Activated CD4-positive, alpha-beta T cell treated with anti-CD3 and anti-CD28 coated beads, Interleukin-2, amount 10 ng/mL, durations not matched to agents 7 days and 5 days (primary cell): ENCODE measurements around the gene PTPRU. TPM values are rescaled to one million over a fixed set of nuclear protein-coding genes. Genes with fewer than 3 reads are reported as not detected.
"Not testable (repeated sequence)": the region's sequence is repeated elsewhere in the genome, so short reads cannot be mapped to it uniquely, and the experiment has no call there.

Source experiments
- CTCF ChIA-PET: fragments of 350-600 bp; sonication (Branson Sonifier 250); formaldehyde crosslinking; loops from one replicate; lab custom pipeline; 2021; ENCODE audit warnings: antibody characterized with exemption; lab: Charles Lee
- POLR2A ChIA-PET: fragments of 350-600 bp; sonication (Branson Sonifier 250); formaldehyde crosslinking; loops from one replicate; lab custom pipeline; 2021; ENCODE audit warnings: antibody characterized with exemption; lab: Charles Lee
- DNase-seq: peaks from one replicate; pipeline ENCODE4 v3.0.0-alpha.2; 2020
- H3K27ac Mint-ChIP-seq: one replicate; pipeline ENCODE4 v1.8.0; 2021; ENCODE audit warnings: mild to moderate bottlenecking, moderate library complexity, mixed read lengths
- H3K27me3 Mint-ChIP-seq: one replicate; pipeline ENCODE4 v1.8.0; 2021; ENCODE audit warnings: mixed read lengths
- H3K36me3 Mint-ChIP-seq: one replicate; pipeline ENCODE4 v1.8.0; 2021; ENCODE audit warnings: low read depth, mixed read lengths
- H3K4me1 Mint-ChIP-seq: one replicate; pipeline ENCODE4 v1.8.0; 2021; ENCODE audit warnings: mixed read lengths
- H3K4me3 Mint-ChIP-seq: one replicate; pipeline ENCODE4 v1.8.0; 2021; ENCODE audit warnings: mild to moderate bottlenecking, moderate library complexity, mixed read lengths
- H3K9me3 Mint-ChIP-seq: one replicate; pipeline ENCODE4 v1.8.0; 2021; ENCODE audit warnings: mixed read lengths
- total RNA-seq, 2 experiments: library from RNA; stranded (reverse); gene quantifications; one replicate each; pipeline ENCODE4 v1.2.3, GENCODE V29; 2021

The PTPRU gene
- total RNA-seq, 2 experiments from 2014 or later: 0.22 to 0.31 TPM

GRCh38 chr1:29202584-29203340 lies 33.6 kb upstream of the PTPRU start:
- DNase-seq: peak; percentile 92
- no peaks in the 10 kb centered on the region for H3K9me3 Mint-ChIP-seq
- peaks cover 5% of the 10 kb centered on the region for H3K36me3 Mint-ChIP-seq
- no peak overlapping the region for H3K27ac Mint-ChIP-seq
- POLR2A ChIA-PET: interaction anchor here (1.2 kb wide), 1 partner anchor 21 kb away, joined by 6 read pairs; the partner anchor contains the start of gene SRSF4
- no peaks in the 10 kb centered on the region for H3K27me3 Mint-ChIP-seq
- CTCF ChIA-PET: interaction anchor here (0.6 to 4.0 kb wide), 22 partner anchors 8 to 771 kb away, joined by 3 to 38 read pairs (median 4); partner anchors contain the start of gene SRSF4
- H3K4me3 Mint-ChIP-seq: no peak overlapping the region
- peaks cover 12% of the 10 kb centered on the region for H3K4me1 Mint-ChIP-seq

DNA sequence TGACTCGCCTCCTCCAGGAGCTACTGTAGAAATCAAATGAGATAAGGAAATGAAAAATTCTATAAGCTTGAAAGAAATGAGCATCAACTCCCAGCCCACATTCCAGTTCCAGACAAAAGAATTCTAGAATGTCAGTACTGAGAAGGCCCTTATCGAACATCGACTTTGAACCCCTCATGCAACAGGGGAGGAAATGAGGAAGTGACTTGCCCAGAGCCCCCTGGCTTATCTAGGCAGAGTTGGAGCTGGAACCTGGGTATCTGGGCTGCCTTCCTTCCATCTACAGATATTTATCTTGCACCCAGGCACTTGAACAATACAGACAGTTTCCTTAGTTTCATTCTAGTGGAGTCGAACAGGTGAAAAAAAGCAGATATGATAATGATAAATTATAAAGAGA lies 27.9 kb upstream of the PTPRU start:
- Mint-ChIP-seq H3K4me3 (no peak overlapping the region), H3K36me3 (peaks cover 10% of the 10 kb centered on the region), H3K27me3 (no peaks in the 10 kb centered on the region), H3K4me1 (peaks cover 2% of the 10 kb centered on the region), H3K9me3 (no peaks in the 10 kb centered on the region), H3K27ac (no peak overlapping the region)
- DNase-seq: no peak
- POLR2A ChIA-PET: no interaction called here
- CTCF ChIA-PET: no interaction called here

DNA sequence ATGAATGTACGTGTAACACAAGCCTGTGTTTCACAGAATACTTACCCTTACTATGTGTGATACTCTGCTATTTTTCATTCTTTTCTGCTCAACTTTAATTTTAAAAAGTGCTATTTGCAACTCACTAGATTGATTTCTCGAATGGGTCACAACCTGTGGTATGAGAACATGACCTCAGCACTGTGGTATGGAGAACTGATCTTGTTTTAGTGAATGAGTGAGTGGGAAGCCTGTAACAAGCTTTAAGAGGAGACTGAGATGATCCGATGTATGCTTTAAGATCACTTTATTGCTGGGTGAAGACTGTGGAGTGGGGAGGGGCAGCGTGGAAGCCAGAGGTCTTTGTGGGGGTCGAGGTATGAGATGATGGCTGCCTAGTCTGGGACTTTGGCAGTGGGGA lies 27.1 kb upstream of the PTPRU start:
- CTCF ChIA-PET: no interaction called here
- H3K36me3 Mint-ChIP-seq: peaks cover 13% of the 10 kb centered on the region
- H3K4me1 Mint-ChIP-seq: peaks cover 2% of the 10 kb centered on the region
- H3K9me3 Mint-ChIP-seq: no peaks in the 10 kb centered on the region
- no peak overlapping the region for H3K27ac Mint-ChIP-seq
- H3K4me3 Mint-ChIP-seq: no peak overlapping the region
- POLR2A ChIA-PET: no interaction called here
- H3K27me3 Mint-ChIP-seq: no peaks in the 10 kb centered on the region
- no peak for DNase-seq

GRCh38 chr1:29210278-29211085 lies 25.8 kb upstream of the PTPRU start:
- Mint-ChIP-seq H3K27me3 (no peaks in the 10 kb centered on the region), H3K4me3 (no peak overlapping the region), H3K27ac (no peak overlapping the region), H3K4me1 (peaks cover 2% of the 10 kb centered on the region), H3K9me3 (no peaks in the 10 kb centered on the region), H3K36me3 (peaks cover 18% of the 10 kb centered on the region)
- no peak for DNase-seq
- ChIA-PET POLR2A (no interaction called here), CTCF (interaction anchor here (0.6 kb wide), 1 partner anchor 44 kb away, joined by 4 read pairs; no protein-coding TSS in a partner anchor)

DNA sequence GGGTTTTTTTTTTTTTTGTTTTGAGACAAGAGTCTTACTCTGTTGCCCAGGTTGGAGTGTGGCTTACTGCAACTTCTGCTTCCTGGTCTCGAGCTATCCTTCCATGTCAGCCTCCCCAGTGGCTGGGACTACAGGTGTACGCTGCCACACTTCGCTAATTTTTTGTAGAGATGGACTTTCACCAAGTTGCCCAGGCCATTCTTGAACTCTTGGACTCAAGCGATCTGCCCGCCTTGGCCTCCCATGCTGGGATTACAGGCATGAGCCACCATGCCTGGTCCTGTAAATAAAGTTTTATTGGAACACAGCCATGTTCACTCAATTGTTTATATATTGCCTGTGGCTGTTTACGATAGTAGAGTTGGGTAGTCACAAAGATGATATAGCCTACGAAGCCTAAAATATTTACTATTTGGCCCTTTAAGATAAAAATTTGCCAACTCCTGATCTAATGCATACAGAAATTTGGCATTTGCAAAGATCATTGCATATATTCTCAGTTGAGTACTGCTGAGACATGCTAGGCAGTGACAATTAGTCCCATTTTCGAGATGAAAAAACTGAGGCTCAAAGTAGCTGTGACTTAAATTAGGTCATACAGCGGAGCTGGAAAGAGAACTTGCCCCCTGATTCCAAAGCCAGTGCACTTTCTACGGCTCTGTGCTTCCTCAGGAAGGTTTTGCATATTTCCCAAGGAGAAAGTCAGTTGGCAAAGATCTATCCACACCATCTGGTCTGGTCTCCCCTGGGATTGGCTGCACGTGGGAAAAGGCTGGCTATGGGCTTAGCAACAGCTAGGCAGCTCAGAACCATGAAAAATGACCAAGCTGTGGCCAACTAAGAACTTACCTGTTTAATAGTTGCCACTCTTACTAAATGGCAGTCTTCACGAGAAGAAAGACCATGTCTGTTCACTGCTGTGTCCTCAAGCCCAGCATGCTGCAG lies 25.0 kb upstream of the PTPRU start:
- peaks cover 18% of the 10 kb centered on the region for H3K36me3 Mint-ChIP-seq
- ChIA-PET CTCF (interaction anchor here (0.6 kb wide), 1 partner anchor 45 kb away, joined by 4 read pairs; no protein-coding TSS in a partner anchor), POLR2A (no interaction called here)
- no peak overlapping the region for H3K4me3 Mint-ChIP-seq
- H3K27me3 Mint-ChIP-seq: no peaks in the 10 kb centered on the region
- no peak for DNase-seq
- H3K9me3 Mint-ChIP-seq: no peaks in the 10 kb centered on the region
- H3K4me1 Mint-ChIP-seq: peaks cover 2% of the 10 kb centered on the region
- no peak overlapping the region for H3K27ac Mint-ChIP-seq

DNA sequence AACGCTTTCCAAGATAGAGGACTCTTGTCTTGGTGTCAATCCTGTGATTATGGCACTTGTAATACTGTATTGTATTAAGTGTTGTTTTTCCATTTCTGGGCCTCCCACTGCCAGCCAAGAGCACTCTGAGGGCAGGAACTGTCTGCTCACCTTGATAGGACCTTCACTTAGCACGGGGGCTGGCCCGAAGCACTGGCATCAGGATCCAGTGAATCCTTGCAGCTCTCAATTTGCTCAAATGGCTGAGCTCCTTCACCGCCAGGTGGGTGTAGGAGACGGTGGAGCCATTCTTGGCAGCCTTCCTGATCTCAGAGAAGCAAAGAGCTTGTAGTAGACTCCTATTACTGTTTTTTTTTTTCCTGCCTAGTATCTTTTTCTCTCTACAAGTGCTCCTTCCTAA lies 23.3 kb upstream of the PTPRU start:
- no peaks in the 10 kb centered on the region for H3K27me3 Mint-ChIP-seq
- H3K4me1 Mint-ChIP-seq: peaks cover 2% of the 10 kb centered on the region
- ChIA-PET POLR2A (no interaction called here), CTCF (interaction anchor here (0.6 to 0.7 kb wide), 2 partner anchors 369 to 1643 kb away, joined by 3 to 4 read pairs; no protein-coding TSS in a partner anchor)
- H3K36me3 Mint-ChIP-seq: peaks cover 18% of the 10 kb centered on the region
- no peak for DNase-seq
- no peak overlapping the region for H3K4me3 Mint-ChIP-seq
- H3K27ac Mint-ChIP-seq: no peak overlapping the region
- H3K9me3 Mint-ChIP-seq: no peaks in the 10 kb centered on the region

DNA sequence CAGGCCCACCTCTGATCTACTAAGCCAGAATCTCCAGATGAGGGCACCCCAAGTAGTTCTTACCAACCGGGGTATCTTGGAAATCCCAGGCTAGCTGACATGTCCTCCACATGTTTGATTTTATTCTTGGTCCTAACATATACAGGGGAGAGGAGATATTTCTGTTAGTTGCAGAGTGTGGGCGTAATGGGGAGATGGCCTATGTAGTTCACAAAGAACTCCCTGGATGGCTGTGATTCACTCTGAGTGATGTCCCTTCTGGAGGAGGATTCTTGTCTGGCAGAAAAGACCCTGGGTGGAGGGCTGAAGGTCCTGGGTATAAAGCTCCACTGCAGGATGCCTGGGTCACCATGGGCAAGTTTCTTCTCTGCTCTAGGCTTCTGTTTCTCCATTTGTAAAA lies 18.7 kb upstream of the PTPRU start:
- no peak overlapping the region for H3K4me3 Mint-ChIP-seq
- CTCF ChIA-PET: interaction anchor here (1.0 kb wide), 1 partner anchor 17 kb away, joined by 3 read pairs; no protein-coding TSS in a partner anchor
- no peak overlapping the region for H3K27ac Mint-ChIP-seq

DNA sequence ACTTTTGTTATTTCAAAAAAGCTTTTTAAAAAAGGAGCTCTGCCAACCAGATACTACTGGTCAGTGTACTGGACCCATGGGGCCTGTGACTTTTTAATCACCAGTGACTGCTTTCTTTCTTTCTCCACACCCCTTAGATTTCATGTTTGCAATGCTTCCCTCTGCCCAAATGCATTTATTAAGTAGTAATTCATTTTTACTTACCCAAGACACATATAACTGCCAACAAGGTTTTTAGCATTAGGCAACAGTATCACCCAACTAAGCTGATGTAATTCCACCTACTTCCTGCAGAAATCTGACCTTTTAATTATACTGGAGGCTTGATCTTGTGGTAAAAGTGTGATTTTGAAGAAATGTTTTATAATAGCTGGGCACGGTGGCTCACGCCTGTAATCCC lies 18.1 kb upstream of the PTPRU start:
- ChIA-PET CTCF (interaction anchor here (0.6 to 1.8 kb wide), 3 partner anchors 16 to 1498 kb away, joined by 3 to 4 read pairs (median 3); no protein-coding TSS in a partner anchor), POLR2A (no interaction called here)
- no peak overlapping the region for H3K27ac Mint-ChIP-seq
- no peaks in the 10 kb centered on the region for H3K27me3 Mint-ChIP-seq
- H3K9me3 Mint-ChIP-seq: no peaks in the 10 kb centered on the region
- H3K36me3 Mint-ChIP-seq: peaks cover 10% of the 10 kb centered on the region
- no peak overlapping the region for H3K4me3 Mint-ChIP-seq
- H3K4me1 Mint-ChIP-seq: no peaks in the 10 kb centered on the region
- DNase-seq: no peak

More for the DNA sequence above, 18.7 kb upstream of the PTPRU start:
- peaks cover 13% of the 10 kb centered on the region for H3K36me3 Mint-ChIP-seq
- H3K9me3 Mint-ChIP-seq: no peaks in the 10 kb centered on the region
- no peaks in the 10 kb centered on the region for H3K27me3 Mint-ChIP-seq
- no peaks in the 10 kb centered on the region for H3K4me1 Mint-ChIP-seq
- no peak for DNase-seq
- POLR2A ChIA-PET: no interaction called here

DNA sequence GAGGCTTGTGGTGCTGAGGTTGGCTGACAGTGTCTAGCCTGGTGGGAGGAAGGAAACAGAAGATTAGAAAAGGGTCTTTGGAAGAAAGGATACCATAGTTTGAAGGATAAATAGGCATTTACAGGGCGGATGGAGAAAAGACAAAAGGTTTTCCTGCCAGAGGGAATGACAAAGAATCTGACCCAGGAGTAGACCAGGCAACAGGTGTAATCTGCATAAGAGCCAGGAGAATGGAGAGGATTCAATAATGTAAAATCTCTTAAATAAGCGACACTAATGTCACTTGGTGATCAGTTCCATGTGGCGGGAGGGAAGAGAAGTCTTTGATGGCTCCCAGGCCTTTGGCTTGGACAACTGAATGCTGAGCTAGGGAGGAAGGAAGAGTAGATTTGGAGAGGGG lies 15.0 kb upstream of the PTPRU start:
- Mint-ChIP-seq H3K27ac (no peak overlapping the region), H3K4me1 (no peaks in the 10 kb centered on the region), H3K4me3 (no peak overlapping the region), H3K27me3 (no peaks in the 10 kb centered on the region), H3K36me3 (no peaks in the 10 kb centered on the region), H3K9me3 (no peaks in the 10 kb centered on the region)
- ChIA-PET POLR2A (interaction anchor here (1.0 kb wide), 1 partner anchor 39 kb away, joined by 5 read pairs; the partner anchor contains the start of gene SRSF4), CTCF (interaction anchor here (0.6 to 2.1 kb wide), 2 partner anchors 9 to 171 kb away, joined by 5 to 6 read pairs; partner anchors contain the start of gene MECR)
- no peak for DNase-seq

DNA sequence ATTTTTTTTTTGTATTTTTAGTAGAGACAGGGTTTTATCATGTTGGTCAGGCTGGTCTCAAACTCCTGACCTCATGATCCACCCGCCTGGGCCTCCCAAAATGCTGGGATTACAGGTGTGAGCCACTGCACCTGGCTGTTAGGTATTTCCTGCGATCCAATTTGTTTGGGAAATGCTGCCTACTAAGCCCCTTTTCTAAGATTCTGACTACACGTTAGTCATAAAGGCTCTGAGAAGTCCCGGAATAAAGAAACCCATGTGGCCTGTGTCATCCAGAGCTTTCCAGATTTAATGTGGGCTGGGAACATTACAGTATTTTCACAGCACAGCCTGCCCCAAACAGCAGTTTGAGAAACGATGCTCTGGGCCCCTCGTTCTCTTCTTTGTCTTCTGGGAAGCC lies 14.1 kb upstream of the PTPRU start:
- H3K4me3 Mint-ChIP-seq, DNase-seq, POLR2A ChIA-PET, H3K27me3 Mint-ChIP-seq, H3K9me3 Mint-ChIP-seq, H3K4me1 Mint-ChIP-seq, H3K36me3 Mint-ChIP-seq, H3K27ac Mint-ChIP-seq: not testable (repeated sequence)
- CTCF ChIA-PET: interaction anchor here (2.1 kb wide), 1 partner anchor 8 kb away, joined by 6 read pairs; the partner anchor contains the start of gene MECR

GRCh38 chr1:29222686-29223085 lies 13.6 kb upstream of the PTPRU start:
- H3K4me3 Mint-ChIP-seq: no peak overlapping the region
- H3K9me3 Mint-ChIP-seq: no peaks in the 10 kb centered on the region
- POLR2A ChIA-PET: no interaction called here
- no peak overlapping the region for H3K27ac Mint-ChIP-seq
- no peaks in the 10 kb centered on the region for H3K36me3 Mint-ChIP-seq
- no peaks in the 10 kb centered on the region for H3K27me3 Mint-ChIP-seq
- H3K4me1 Mint-ChIP-seq: no peaks in the 10 kb centered on the region
- DNase-seq: no peak
- CTCF ChIA-PET: no interaction called here

GRCh38 chr1:29223521-29223920 lies 12.8 kb upstream of the PTPRU start:
- H3K27me3 Mint-ChIP-seq: no peaks in the 10 kb centered on the region
- no peaks in the 10 kb centered on the region for H3K9me3 Mint-ChIP-seq
- H3K4me1 Mint-ChIP-seq: peaks cover 2% of the 10 kb centered on the region
- H3K27ac Mint-ChIP-seq: no peak overlapping the region
- POLR2A ChIA-PET: no interaction called here
- DNase-seq: no peak
- no peak overlapping the region for H3K4me3 Mint-ChIP-seq
- CTCF ChIA-PET: no interaction called here
- no peaks in the 10 kb centered on the region for H3K36me3 Mint-ChIP-seq
